NT2/D1 (cell line): ENCODE results near the gene SRSF6.

ENCODE experiments used
- SUZ12 ChIP-seq: IDR thresholded peaks from 2 replicates; pipeline ENCODE4 v1.6.1; 2011; ENCODE audit not compliant: insufficient read length, insufficient read depth; ENCODE audit errors: extremely low read depth
- YY1 ChIP-seq: IDR thresholded peaks from 2 replicates; pipeline ENCODE4 v1.6.1; 2011; ENCODE audit not compliant: insufficient read length, insufficient read depth
- ZNF274 ChIP-seq: IDR thresholded peaks from 2 replicates; pipeline ENCODE4 v1.6.1; 2011; ENCODE audit warnings: mild to moderate bottlenecking, low read depth, low read length

GRCh38 chr20:43462660-43463526, 5.2 kb downstream of the SRSF6 start:
- TF ChIP-seq ZNF274, result no peak
- TF ChIP-seq SUZ12, result no peak
- no peak for TF ChIP-seq YY1
